Loucy (cell line): ENCODE results near the gene CEP170.

Experiments used
- H2AFZ ChIP-seq: fragments of 200-600 bp; sonication (generic); 2 replicates; pipeline ENCODE4 v1.6.0; 2016; ENCODE audit warnings: antibody characterized with exemption, mild to moderate bottlenecking, low read length, moderate library complexity
- H3F3A ChIP-seq: fragments of 200-600 bp; 2 replicates; pipeline ENCODE4 v1.6.0; 2016; ENCODE audit warnings: antibody characterized with exemption, low read depth, mild to moderate bottlenecking
- H3K27me3 ChIP-seq: fragments of 200-600 bp; sonication (generic); 2 replicates; pipeline ENCODE4 v1.6.1; 2014; ENCODE audit warnings: low read length, mild to moderate bottlenecking; ENCODE audit not compliant: insufficient read depth, poor library complexity, severe bottlenecking
- H3K36me3 ChIP-seq: fragments of 200-600 bp; sonication (generic); 2 replicates; pipeline ENCODE4 v1.6.1; 2016; ENCODE audit warnings: low read length; ENCODE audit not compliant: insufficient read depth
- H3K4me1 ChIP-seq: fragments of 200-600 bp; sonication (generic); 2 replicates; pipeline ENCODE4 v1.5.1; 2014; ENCODE audit warnings: low read length, mild to moderate bottlenecking; ENCODE audit not compliant: insufficient read depth, poor library complexity, severe bottlenecking
- H3K4me2 ChIP-seq: fragments of 200-600 bp; sonication (generic); 2 replicates; pipeline ENCODE4 v1.6.0; 2014; ENCODE audit warnings: antibody characterized with exemption, low read length, low read depth, mild to moderate bottlenecking; ENCODE audit not compliant: poor library complexity, severe bottlenecking
- H3K4me3 ChIP-seq: fragments of 200-600 bp; sonication (generic); 2 replicates; pipeline ENCODE4 v1.5.1; 2014; ENCODE audit warnings: low read length, mild to moderate bottlenecking, mixed read lengths; ENCODE audit not compliant: poor library complexity, severe bottlenecking
- H3K79me2 ChIP-seq: fragments of 200-600 bp; sonication (generic); 2 replicates; pipeline ENCODE4 v1.6.1; 2014; ENCODE audit warnings: low read length; ENCODE audit not compliant: insufficient read depth
- H3K9ac ChIP-seq: fragments of 200-600 bp; sonication (generic); 2 replicates; pipeline ENCODE4 v1.6.0; 2014; ENCODE audit warnings: mild to moderate bottlenecking, low read depth, low read length, moderate library complexity; ENCODE audit not compliant: poor library complexity, severe bottlenecking
- H3K9me2 ChIP-seq: fragments of 200-600 bp; sonication (generic); replicated peaks from 2 replicates; pipeline ENCODE4 v1.6.1; 2016; ENCODE audit warnings: low read depth, low read length, mixed read lengths
- H3K9me3 ChIP-seq: fragments of 200-600 bp; sonication (generic); 2 replicates; pipeline ENCODE4 v1.6.1; 2014; ENCODE audit warnings: mild to moderate bottlenecking, antibody characterized with exemption, low read length, low read depth; ENCODE audit not compliant: insufficient read depth
- H4K20me1 ChIP-seq: fragments of 200-600 bp; sonication (generic); 2 replicates; pipeline ENCODE4 v1.6.0; 2014; ENCODE audit warnings: antibody characterized with exemption, low read length, mild to moderate bottlenecking; ENCODE audit not compliant: insufficient read depth, poor library complexity, severe bottlenecking
- CTCF ChIP-seq: fragments of 200-600 bp; sonication (generic); conservative IDR thresholded peaks from 2 replicates; pipeline ENCODE4 v1.5.1; 2014; ENCODE audit warnings: mild to moderate bottlenecking, antibody characterized with exemption, low read length
- EZH2phosphoT487 ChIP-seq: fragments of 200-600 bp; IDR thresholded peaks from 2 replicates; pipeline ENCODE4 v1.6.1; 2018; ENCODE audit warnings: antibody characterized with exemption, mild to moderate bottlenecking, moderate library complexity, borderline replicate concordance

The CEP170 gene

GRCh38 chr1:243253211-243253925, 1.7 kb downstream of the CEP170 start:
- no peaks in the 10 kb centered on the region for H3F3A ChIP-seq

DNA sequence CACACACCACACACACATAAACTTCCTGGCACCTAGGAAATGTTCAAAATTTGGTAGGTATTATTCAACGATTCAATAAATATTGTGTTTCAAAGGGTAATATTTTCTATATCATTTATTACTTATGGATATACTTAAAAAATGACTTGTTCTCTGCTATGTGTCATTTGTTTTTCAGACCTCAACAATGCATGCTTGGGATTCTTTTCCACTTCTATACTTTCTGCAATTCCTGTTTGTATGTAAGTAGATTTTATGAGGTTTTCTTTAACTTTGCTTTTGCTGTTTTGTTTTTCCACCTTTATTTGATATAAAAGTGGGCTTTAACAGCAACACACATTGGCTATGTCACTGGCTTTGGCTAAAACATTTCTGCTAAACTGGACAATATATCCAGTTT, 3.5 kb downstream of the CEP170 start:
- no peaks in the 10 kb centered on the region for H3K27me3 ChIP-seq
- H4K20me1 ChIP-seq, result peaks cover 74% of the 10 kb centered on the region
- no peak overlapping the region for H2AFZ ChIP-seq
- H3K4me1 ChIP-seq, result peaks cover 50% of the 10 kb centered on the region
- TF ChIP-seq EZH2phosphoT487 (no peak), CTCF (no peak)
- no peaks in the 10 kb centered on the region for H3F3A ChIP-seq
- H3K9me3 ChIP-seq, result no peaks in the 10 kb centered on the region
- H3K36me3 ChIP-seq, result no peaks in the 10 kb centered on the region
- peaks cover 85% of the 10 kb centered on the region for H3K79me2 ChIP-seq
- peak overlapping the region; percentile 94 for H3K4me2 ChIP-seq
- peak overlapping the region; percentile 92 for H3K9ac ChIP-seq
- peak overlapping the region; percentile 83 for H3K4me3 ChIP-seq
- H3K9me2 ChIP-seq, result no peaks in the 10 kb centered on the region

More at GRCh38 chr1:243253211-243253925, 1.7 kb downstream of the CEP170 start:
- Histone ChIP-seq H2AFZ (no peak overlapping the region), H3K9me3 (no peaks in the 10 kb centered on the region), H3K9me2 (no peaks in the 10 kb centered on the region), H3K27me3 (no peaks in the 10 kb centered on the region), H3K36me3 (no peaks in the 10 kb centered on the region), H3K4me1 (peaks cover 57% of the 10 kb centered on the region), H3K4me2 (peak overlapping the region; percentile 94), H3K9ac (peak overlapping the region; percentile 92), H3K79me2 (peaks cover 85% of the 10 kb centered on the region), H3K4me3 (peak overlapping the region; percentile 83), H4K20me1 (peaks cover 76% of the 10 kb centered on the region)
- TF ChIP-seq CTCF (no peak), EZH2phosphoT487 (no peak)

- Histone ChIP-seq H3K9ac (no peak overlapping the region), H3K36me3 (no peaks in the 10 kb centered on the region), H3K4me2 (peak overlapping the region; percentile 94), H3K27me3 (no peaks in the 10 kb centered on the region), H3F3A (no peaks in the 10 kb centered on the region), H3K4me1 (peaks cover 46% of the 10 kb centered on the region), H4K20me1 (peaks cover 84% of the 10 kb centered on the region), H3K9me3 (no peaks in the 10 kb centered on the region), H3K4me3 (peak overlapping the region; percentile 83), H2AFZ (no peak overlapping the region), H3K79me2 (peaks cover 95% of the 10 kb centered on the region), H3K9me2 (no peaks in the 10 kb centered on the region)
- no peak for TF ChIP-seq CTCF
- TF ChIP-seq EZH2phosphoT487, result no peak
These were observed 5.0 kb downstream of the CEP170 start for GRCh38 chr1:243250102-243250501.
